GM04504 (cell line): ENCODE results near the gene WDR48.

Experiments
- DNase-seq: peaks from one replicate; pipeline ENCODE4 v3.0.0-alpha.2; 2012; ENCODE audit warnings: low read depth

Gene WDR48

GRCh38 chr3:39140341-39140971 lies 88.6 kb downstream of the WDR48 start:
- no peak for DNase-seq

GRCh38 chr3:39141171-39141995 lies 89.6 kb downstream of the WDR48 start:
- DNase-seq: no peak

DNA sequence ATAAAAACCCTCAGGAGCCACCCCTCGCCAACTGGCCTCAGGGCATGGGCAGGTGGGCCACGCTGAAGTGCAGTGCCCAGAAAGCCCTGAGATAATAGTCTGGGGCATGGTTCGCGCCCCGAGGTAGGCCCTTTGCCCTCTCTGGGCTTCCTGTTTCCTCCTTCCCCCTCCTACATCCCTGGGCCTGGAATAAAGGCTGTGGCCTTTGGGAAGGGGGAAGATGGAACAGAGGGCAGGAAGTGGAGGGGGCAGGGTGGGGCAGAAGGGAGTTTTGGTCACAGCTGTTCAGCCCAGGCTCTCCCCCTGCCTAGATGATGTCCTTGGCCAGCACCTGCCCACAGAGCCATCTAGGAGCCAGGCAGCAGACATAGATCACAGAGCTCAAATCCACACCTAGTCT lies 90.3 kb downstream of the WDR48 start:
- no peak for DNase-seq

GRCh38 chr3:39143051-39143885 lies 91.5 kb downstream of the WDR48 start:
- DNase-seq: no peak

DNA sequence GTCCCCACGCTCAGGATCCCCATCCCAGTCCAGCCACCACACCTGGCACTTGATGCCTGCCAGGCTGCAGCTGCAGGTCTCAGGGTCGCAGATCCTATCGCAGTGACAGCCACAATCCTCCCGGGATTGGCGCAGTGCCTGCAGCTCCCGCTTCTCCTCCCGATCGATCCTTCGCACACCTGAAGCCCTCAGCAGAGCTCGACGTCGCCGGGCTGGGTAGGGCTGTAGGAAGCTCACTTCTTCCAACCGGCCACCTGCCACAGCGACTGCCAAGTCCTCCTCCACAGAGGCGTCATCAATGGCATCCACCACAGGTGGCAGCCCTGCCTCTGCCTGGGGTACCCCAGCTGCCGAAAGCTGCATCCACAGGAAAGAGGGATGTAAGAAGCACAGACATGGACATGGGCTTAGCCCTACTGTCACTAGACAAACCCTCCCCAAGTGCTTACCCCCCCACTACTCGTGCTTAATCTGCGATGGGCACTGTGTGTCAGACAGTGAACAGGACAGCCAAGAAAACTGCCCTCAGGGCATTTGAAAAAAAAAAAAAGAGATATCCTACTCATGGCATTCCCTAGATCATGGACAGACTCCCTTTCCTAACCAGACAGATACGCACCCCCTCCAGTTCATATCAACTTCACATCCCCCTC lies 92.4 kb downstream of the WDR48 start:
- no peak for DNase-seq

GRCh38 chr3:39144748-39145380 lies 93.0 kb downstream of the WDR48 start:
- DNase-seq: no peak

DNA sequence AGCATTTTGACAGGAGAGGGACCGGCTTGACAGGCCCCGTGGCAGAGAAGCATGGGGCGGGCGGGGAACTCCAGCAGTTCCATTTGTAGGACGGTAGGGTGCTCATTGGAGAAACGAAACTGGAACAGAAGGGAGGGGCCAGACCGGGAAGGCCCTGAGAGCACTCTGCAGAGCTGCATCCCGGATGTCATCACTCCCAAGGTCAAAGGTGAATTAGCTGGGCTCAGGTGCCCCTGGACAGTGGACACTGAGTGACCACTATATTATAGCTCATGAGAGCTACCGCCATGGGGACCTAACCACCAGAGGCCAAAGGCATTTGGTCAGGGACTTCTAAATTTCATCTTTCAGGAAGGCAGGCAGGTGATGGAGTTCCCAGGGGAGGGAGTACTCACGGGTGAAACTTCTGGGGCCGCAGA lies 94.3 kb downstream of the WDR48 start:
- DNase-seq: no peak
